ENCODE data around the gene MLPH. TPM values are rescaled to one million over a fixed set of nuclear protein-coding genes. Genes with fewer than 3 reads are reported as not detected.

MLPH gene
- total and polyA plus RNA-seq, 4 donors = 1.6 to 25.9 (median 22.3) TPM

GRCh38 chr2:237507512-237507911 is 20.5 kb downstream of the MLPH start (continued):
- TF ChIP-seq REST (IDR thresholded peaks at IDR 0.05) = no peak

GRCh38 chr2:237508361-237508760 is 21.3 kb downstream of the MLPH start:
- H3K4me3 ChIP-seq (ENCODE audit: low read depth in 1 of 3, low read length in 3 of 3) = no peak overlapping the region
- no peak overlapping the region for H3K9ac ChIP-seq (ENCODE audit: low read depth in 1 of 2, low read length in 2 of 2)
- H3K27ac ChIP-seq (ENCODE audit: low read depth in 1 of 2, low read length in 2 of 2) = no peak overlapping the region
- 92% methylated on average over 4 of the region's 4 CpGs for WGBS
- H3K9me3 ChIP-seq (ENCODE audit: control insufficient read depth in 4 of 4, low read length in 3 of 4) = no peaks in the 10 kb centered on the region
- TF ChIP-seq ATF3 (IDR thresholded peaks at IDR 0.05) (no peak), MAX (IDR thresholded peaks at IDR 0.05) (no peak), EGR1 (IDR thresholded peaks at IDR 0.05; ENCODE audit: low read depth in 2 of 2) (no peak), FOXA2 (IDR thresholded peaks at IDR 0.05) (no peak), YY1 (IDR thresholded peaks at IDR 0.05) (no peak), HNF4G (IDR thresholded peaks at IDR 0.05) (no peak), JUND (IDR thresholded peaks at IDR 0.05) (no peak), SP1 (IDR thresholded peaks at IDR 0.05) (no peak)
- TF ChIP-seq, protein P1, sequence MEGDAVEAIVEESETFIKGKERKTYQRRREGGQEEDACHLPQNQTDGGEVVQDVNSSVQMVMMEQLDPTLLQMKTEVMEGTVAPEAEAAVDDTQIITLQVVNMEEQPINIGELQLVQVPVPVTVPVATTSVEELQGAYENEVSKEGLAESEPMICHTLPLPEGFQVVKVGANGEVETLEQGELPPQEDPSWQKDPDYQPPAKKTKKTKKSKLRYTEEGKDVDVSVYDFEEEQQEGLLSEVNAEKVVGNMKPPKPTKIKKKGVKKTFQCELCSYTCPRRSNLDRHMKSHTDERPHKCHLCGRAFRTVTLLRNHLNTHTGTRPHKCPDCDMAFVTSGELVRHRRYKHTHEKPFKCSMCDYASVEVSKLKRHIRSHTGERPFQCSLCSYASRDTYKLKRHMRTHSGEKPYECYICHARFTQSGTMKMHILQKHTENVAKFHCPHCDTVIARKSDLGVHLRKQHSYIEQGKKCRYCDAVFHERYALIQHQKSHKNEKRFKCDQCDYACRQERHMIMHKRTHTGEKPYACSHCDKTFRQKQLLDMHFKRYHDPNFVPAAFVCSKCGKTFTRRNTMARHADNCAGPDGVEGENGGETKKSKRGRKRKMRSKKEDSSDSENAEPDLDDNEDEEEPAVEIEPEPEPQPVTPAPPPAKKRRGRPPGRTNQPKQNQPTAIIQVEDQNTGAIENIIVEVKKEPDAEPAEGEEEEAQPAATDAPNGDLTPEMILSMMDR (IDR thresholded peaks at IDR 0.05; ENCODE audit: low read depth, low read length, missing input control) = no peak
- H3K4me1 ChIP-seq (ENCODE audit: control insufficient read depth in 4 of 4, insufficient read depth in 4 of 4, low read length in 3 of 4) = peaks cover 6 to 35% (median 16%) of the 10 kb centered on the region in 4 donors
- DNase-seq (ENCODE audit: low spot score) = no peak
- H3K27me3 ChIP-seq (ENCODE audit: control insufficient read depth in 4 of 4, insufficient read depth in 4 of 4, low read length in 3 of 4) = no peaks in the 10 kb centered on the region
- peaks cover 0 to 2% (median 0%) of the 10 kb centered on the region in 4 donors for H3K36me3 ChIP-seq (ENCODE audit: control insufficient read depth in 4 of 4, insufficient read depth in 3 of 4, low read depth in 1 of 4, low read length in 3 of 4)

DNA sequence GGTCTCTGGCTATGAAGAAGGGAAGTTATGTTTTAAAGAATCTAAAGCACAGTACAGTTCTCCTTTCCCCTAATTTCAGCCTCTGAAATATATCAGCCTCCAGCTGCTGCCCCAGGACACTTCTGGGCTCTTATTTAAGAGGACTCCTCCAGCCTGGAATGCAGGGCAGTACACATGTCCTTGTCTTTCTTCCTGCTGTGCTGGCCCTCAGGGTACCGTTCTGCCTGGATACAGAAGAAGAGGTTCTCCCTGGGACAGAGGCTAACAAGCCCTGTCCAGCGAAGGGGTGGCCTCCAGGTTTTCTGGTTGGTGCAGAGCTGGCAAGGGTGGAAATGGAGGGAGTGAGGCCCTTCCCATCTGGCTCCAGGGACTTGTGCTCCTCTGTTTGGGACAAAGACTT is 22.1 kb downstream of the MLPH start:
- no peaks in the 10 kb centered on the region for H3K27me3 ChIP-seq (ENCODE audit: control insufficient read depth in 4 of 4, insufficient read depth in 4 of 4, low read length in 3 of 4)
- peaks cover 5 to 41% (median 23%) of the 10 kb centered on the region in 4 donors for H3K4me1 ChIP-seq (ENCODE audit: control insufficient read depth in 4 of 4, insufficient read depth in 4 of 4, low read length in 3 of 4)
- H3K27ac ChIP-seq (ENCODE audit: low read depth in 1 of 2, low read length in 2 of 2) = peak overlapping the region; percentile 32 to 55
- H3K36me3 ChIP-seq (ENCODE audit: control insufficient read depth in 4 of 4, insufficient read depth in 3 of 4, low read depth in 1 of 4, low read length in 3 of 4) = peaks cover 0 to 2% (median 0%) of the 10 kb centered on the region in 4 donors
- no peak overlapping the region for H3K9ac ChIP-seq (ENCODE audit: low read depth in 1 of 2, low read length in 2 of 2)
- DNase-seq (ENCODE audit: low spot score) = no peak
- TF ChIP-seq FOXA1 (IDR thresholded peaks at IDR 0.05) = no peak
- H3K4me3 ChIP-seq (ENCODE audit: low read depth in 1 of 3, low read length in 3 of 3) = no peak overlapping the region
- 83% methylated on average over 2 of the region's 2 CpGs for WGBS
- no peaks in the 10 kb centered on the region for H3K9me3 ChIP-seq (ENCODE audit: control insufficient read depth in 4 of 4, low read length in 3 of 4)

DNA sequence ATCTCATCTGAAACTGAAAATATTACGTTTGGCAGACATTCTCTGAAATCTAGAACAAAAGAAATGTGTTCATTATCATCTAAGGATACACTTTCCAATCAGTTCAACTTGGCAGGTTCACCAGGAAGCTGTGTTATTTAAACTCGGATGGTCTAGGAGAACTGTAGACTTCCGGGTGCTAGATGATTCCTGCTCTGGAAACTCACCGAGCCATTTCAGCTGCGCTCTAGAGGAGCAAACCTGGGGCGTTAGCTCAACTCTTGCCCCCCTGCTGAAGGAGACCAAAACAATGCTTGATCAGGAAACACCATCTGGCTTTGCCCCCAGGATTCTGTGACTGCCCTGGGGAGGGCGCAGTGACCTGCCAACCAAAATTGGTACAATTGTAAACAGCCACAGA is 22.9 kb downstream of the MLPH start:
- peaks cover 0 to 2% (median 0%) of the 10 kb centered on the region in 4 donors for H3K36me3 ChIP-seq (ENCODE audit: control insufficient read depth in 4 of 4, insufficient read depth in 3 of 4, low read depth in 1 of 4, low read length in 3 of 4)
- peak overlapping the region in 1 of 2 donors; percentile 6 for H3K9ac ChIP-seq (ENCODE audit: low read depth in 1 of 2, low read length in 2 of 2)
- no peaks in the 10 kb centered on the region for H3K9me3 ChIP-seq (ENCODE audit: control insufficient read depth in 4 of 4, low read length in 3 of 4)
- H3K27ac ChIP-seq (ENCODE audit: low read depth in 1 of 2, low read length in 2 of 2) = peak overlapping the region; percentile 32 to 55
- no peak for DNase-seq (ENCODE audit: low spot score)
- H3K27me3 ChIP-seq (ENCODE audit: control insufficient read depth in 4 of 4, insufficient read depth in 4 of 4, low read length in 3 of 4) = no peaks in the 10 kb centered on the region
- no peak overlapping the region for H3K4me3 ChIP-seq (ENCODE audit: low read depth in 1 of 3, low read length in 3 of 3)
- H3K4me1 ChIP-seq (ENCODE audit: control insufficient read depth in 4 of 4, insufficient read depth in 4 of 4, low read length in 3 of 4) = peaks cover 5 to 48% (median 31%) of the 10 kb centered on the region in 4 donors
- WGBS = 51% methylated on average over 7 of the region's 7 CpGs
- no peak for TF ChIP-seq RXRA (IDR thresholded peaks at IDR 0.05)
